RCC 7860 (cell line): Measurements from ENCODE around the gene WNK2.

Experiments used
- DNase-seq: peaks from one replicate; pipeline ENCODE4 v3.0.0-alpha.2; 2015; ENCODE audit warnings: low spot score
- FAIRE-seq: peaks from 2 replicates; lab custom pipeline; 2012; peaks lifted over from hg19 to GRCh38; lab: Jason Lieb, UNC

The WNK2 gene

GRCh38 chr9:93198117-93198837 is 14.3 kb downstream of the WNK2 start:
- FAIRE-seq = no peak
- no peak for DNase-seq

GRCh38 chr9:93198838-93199625 is 15.1 kb downstream of the WNK2 start:
- no peak for DNase-seq
- FAIRE-seq = no peak

- no peak for DNase-seq
- FAIRE-seq = no peak
These were observed 16.5 kb downstream of the WNK2 start for GRCh38 chr9:93200449-93200742.

GRCh38 chr9:93200989-93201334 is 17.0 kb downstream of the WNK2 start:
- FAIRE-seq (no peak), DNase-seq (no peak)

GRCh38 chr9:93203026-93203717 is 19.2 kb downstream of the WNK2 start:
- FAIRE-seq = no peak
- DNase-seq = no peak

- DNase-seq (no peak), FAIRE-seq (no peak)
These were observed 20.0 kb downstream of the WNK2 start for GRCh38 chr9:93203718-93204469.

- DNase-seq (no peak), FAIRE-seq (no peak)
These were observed 20.6 kb downstream of the WNK2 start for GRCh38 chr9:93204470-93205043.

GRCh38 chr9:93205045-93205768 is 21.3 kb downstream of the WNK2 start:
- DNase-seq (no peak), FAIRE-seq (no peak)

GRCh38 chr9:93205896-93206575 is 22.1 kb downstream of the WNK2 start:
- FAIRE-seq (no peak), DNase-seq (no peak)

- DNase-seq (no peak), FAIRE-seq (no peak)
These were observed 22.7 kb downstream of the WNK2 start for GRCh38 chr9:93206576-93207155.

GRCh38 chr9:93207326-93207814 is 23.4 kb downstream of the WNK2 start:
- FAIRE-seq (no peak), DNase-seq (no peak)

GRCh38 chr9:93207860-93208734 is 24.2 kb downstream of the WNK2 start:
- no peak for FAIRE-seq
- DNase-seq = no peak

GRCh38 chr9:93209097-93209496 is 25.2 kb downstream of the WNK2 start:
- FAIRE-seq (no peak), DNase-seq (no peak)

GRCh38 chr9:93209576-93210323 is 25.8 kb downstream of the WNK2 start:
- no peak for DNase-seq
- no peak for FAIRE-seq

GRCh38 chr9:93210324-93210973 is 26.5 kb downstream of the WNK2 start:
- FAIRE-seq (no peak), DNase-seq (no peak)

GRCh38 chr9:93210974-93211653 is 27.2 kb downstream of the WNK2 start:
- FAIRE-seq (no peak), DNase-seq (no peak)

- no peak for FAIRE-seq
- DNase-seq = no peak
These were observed 27.7 kb downstream of the WNK2 start for GRCh38 chr9:93211654-93212001.
